ENCODE data around the gene HBS1L. TPM values are rescaled to one million over a fixed set of nuclear protein-coding genes. Genes with fewer than 3 reads are reported as not detected.

The HBS1L gene
- total RNA-seq, 1 experiment from 2014 or later = 89.4 TPM

- Histone ChIP-seq H3K9me2 (ENCODE audit: insufficient read depth) (no peaks in the 10 kb centered on the region), H3K27ac (ENCODE audit: low read depth, low read length) (no peak overlapping the region), H3K9ac (ENCODE audit: low read length) (no peak overlapping the region), H3K36me3 (ENCODE audit: control insufficient read depth in 1 of 2, insufficient read depth in 2 of 2, low read length in 2 of 2) (no peaks in the 10 kb centered on the region), H3K4me3 (replicated peaks in 1 of 2; ENCODE audit: low read depth in 1 of 2, low read length in 2 of 2) (no peak overlapping the region), H3K79me2 (ENCODE audit: insufficient read depth, low read length) (no peaks in the 10 kb centered on the region), H3K4me1 (ENCODE audit: control insufficient read depth in 1 of 2, insufficient read depth in 2 of 2, low read length in 2 of 2) (no peaks in the 10 kb centered on the region), H3K27me3 (ENCODE audit: insufficient read depth, low read length) (no peaks in the 10 kb centered on the region), H2AFZ (ENCODE audit: low read depth, low read length, poor library complexity, severe bottlenecking) (no peak overlapping the region), H4K20me1 (ENCODE audit: insufficient read depth) (no peaks in the 10 kb centered on the region), H3K4me2 (ENCODE audit: low read length) (no peak overlapping the region), H3K9me3 (ENCODE audit: control insufficient read depth in 1 of 2, insufficient read depth in 1 of 2, low read depth in 1 of 2, low read length in 2 of 2) (no peaks in the 10 kb centered on the region)
- intact Hi-C loops (cut with micrococcal nuclease) = no loop called here
- ChIA-PET CTCF (no interaction called here), RAD21 (ENCODE audit: low non-redundant PET in 1 of 2, low total read pairs in 2 of 2, uncharacterized antibody in 2 of 2, unreplicated experiment in 2 of 2) (no interaction called here), POLR2A (no interaction called here)
- no peak for TF ChIP-seq ZBTB33 (IDR thresholded peaks at IDR 0.05; ENCODE audit: extremely low read depth, insufficient replicate concordance, low read length)
- TF ChIP-seq POLR2AphosphoS5 (IDR thresholded peaks at IDR 0.05; ENCODE audit: low read depth, low read length) = no peak
- TF ChIP-seq JUND (IDR thresholded peaks at IDR 0.05) = no peak
- no peak for TF ChIP-seq RAD21 (IDR thresholded peaks at IDR 0.05; ENCODE audit: low read depth)
- TF ChIP-seq EZH2 (IDR thresholded peaks at IDR 0.05) = no peak
- TF ChIP-seq ZFX (IDR thresholded peaks at IDR 0.05) = no peak
- TF ChIP-seq, protein P1, sequence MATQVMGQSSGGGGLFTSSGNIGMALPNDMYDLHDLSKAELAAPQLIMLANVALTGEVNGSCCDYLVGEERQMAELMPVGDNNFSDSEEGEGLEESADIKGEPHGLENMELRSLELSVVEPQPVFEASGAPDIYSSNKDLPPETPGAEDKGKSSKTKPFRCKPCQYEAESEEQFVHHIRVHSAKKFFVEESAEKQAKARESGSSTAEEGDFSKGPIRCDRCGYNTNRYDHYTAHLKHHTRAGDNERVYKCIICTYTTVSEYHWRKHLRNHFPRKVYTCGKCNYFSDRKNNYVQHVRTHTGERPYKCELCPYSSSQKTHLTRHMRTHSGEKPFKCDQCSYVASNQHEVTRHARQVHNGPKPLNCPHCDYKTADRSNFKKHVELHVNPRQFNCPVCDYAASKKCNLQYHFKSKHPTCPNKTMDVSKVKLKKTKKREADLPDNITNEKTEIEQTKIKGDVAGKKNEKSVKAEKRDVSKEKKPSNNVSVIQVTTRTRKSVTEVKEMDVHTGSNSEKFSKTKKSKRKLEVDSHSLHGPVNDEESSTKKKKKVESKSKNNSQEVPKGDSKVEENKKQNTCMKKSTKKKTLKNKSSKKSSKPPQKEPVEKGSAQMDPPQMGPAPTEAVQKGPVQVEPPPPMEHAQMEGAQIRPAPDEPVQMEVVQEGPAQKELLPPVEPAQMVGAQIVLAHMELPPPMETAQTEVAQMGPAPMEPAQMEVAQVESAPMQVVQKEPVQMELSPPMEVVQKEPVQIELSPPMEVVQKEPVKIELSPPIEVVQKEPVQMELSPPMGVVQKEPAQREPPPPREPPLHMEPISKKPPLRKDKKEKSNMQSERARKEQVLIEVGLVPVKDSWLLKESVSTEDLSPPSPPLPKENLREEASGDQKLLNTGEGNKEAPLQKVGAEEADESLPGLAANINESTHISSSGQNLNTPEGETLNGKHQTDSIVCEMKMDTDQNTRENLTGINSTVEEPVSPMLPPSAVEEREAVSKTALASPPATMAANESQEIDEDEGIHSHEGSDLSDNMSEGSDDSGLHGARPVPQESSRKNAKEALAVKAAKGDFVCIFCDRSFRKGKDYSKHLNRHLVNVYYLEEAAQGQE (IDR thresholded peaks at IDR 0.05; ENCODE audit: low read depth) = no peak
- no peak for TF ChIP-seq TCF7L2 (IDR thresholded peaks at IDR 0.05; ENCODE audit: borderline replicate concordance, extremely low read depth, insufficient read depth, insufficient read length)
- no peak for TF ChIP-seq ATF3 (IDR thresholded peaks at IDR 0.05)
- TF ChIP-seq SRF (IDR thresholded peaks at IDR 0.05; ENCODE audit: low read depth) = no peak
- no peak for TF ChIP-seq EZH2phosphoT487 (IDR thresholded peaks at IDR 0.05; ENCODE audit: borderline replicate concordance)
- no peak for TF ChIP-seq POLR2A (IDR thresholded peaks at IDR 0.05; ENCODE audit: borderline replicate concordance, extremely low read depth, insufficient read depth, insufficient read length)
- TF ChIP-seq CBX3 (IDR thresholded peaks at IDR 0.05; ENCODE audit: low read depth) = no peak
- DNase-seq (ENCODE audit: low read depth, low spot score) = no peak
- ATAC-seq = no peak
- no TSS peak for BruUV-seq (replicated peaks)
Observed at GRCh38 chr6:134930463-134930862, 124.2 kb downstream of the HBS1L start.
